Embryonic facial prominence (tissue), 1 donor: ENCODE measurements around the gene OR8B8.
"Not testable (repeated sequence)": the region's sequence is repeated elsewhere in the genome, so short reads cannot be mapped to it uniquely, and the experiment has no call there.

ENCODE experiments used
- DNase-seq: peaks from one replicate; pipeline ENCODE4 v3.0.0-alpha.2; 2016; ENCODE audit errors: extremely low spot score

The OR8B8 gene

GRCh38 chr11:124445646-124446150, at the start of gene OR8B8:
Gene OR8B8, minus strand, starts transcription at chr11:124445696. Its CDS starts 4,611 bp downstream, at chr11:124441085.
- no peak for DNase-seq

DNA sequence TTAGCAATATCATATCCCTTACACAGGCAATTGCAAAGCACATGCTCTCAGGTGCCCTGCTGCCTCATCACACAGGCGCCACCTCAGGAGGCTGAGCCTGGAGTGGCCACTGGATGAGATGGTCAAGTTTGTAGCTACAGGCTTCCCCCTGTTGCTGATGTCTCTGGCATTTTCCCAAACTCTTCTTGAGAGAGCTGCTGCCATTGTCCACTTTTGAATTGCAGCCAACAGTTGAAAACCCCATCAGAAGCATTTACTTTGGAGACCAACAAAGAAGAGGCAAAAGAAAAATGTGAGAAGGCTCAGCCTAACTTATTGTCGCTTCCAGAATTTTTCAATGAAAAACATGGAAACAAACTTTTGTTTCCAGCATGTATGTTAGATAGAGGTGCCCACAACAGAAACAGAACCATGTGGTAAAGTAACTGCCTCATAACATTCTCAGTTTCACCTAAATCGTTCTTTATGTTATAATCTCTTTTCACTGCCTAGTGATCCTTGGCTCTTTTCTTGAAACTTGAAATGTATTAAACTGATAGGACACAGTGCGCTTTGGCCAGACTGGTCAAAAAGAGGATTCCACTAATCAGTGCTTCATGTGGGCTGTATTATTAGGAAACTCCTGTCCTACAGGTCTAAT, 47.6 kb upstream of the OR8B8 start:
- DNase-seq, result no peak

- DNase-seq, result no peak
Measured at GRCh38 chr11:124483422-124483821, 37.9 kb upstream of the OR8B8 start.

DNA sequence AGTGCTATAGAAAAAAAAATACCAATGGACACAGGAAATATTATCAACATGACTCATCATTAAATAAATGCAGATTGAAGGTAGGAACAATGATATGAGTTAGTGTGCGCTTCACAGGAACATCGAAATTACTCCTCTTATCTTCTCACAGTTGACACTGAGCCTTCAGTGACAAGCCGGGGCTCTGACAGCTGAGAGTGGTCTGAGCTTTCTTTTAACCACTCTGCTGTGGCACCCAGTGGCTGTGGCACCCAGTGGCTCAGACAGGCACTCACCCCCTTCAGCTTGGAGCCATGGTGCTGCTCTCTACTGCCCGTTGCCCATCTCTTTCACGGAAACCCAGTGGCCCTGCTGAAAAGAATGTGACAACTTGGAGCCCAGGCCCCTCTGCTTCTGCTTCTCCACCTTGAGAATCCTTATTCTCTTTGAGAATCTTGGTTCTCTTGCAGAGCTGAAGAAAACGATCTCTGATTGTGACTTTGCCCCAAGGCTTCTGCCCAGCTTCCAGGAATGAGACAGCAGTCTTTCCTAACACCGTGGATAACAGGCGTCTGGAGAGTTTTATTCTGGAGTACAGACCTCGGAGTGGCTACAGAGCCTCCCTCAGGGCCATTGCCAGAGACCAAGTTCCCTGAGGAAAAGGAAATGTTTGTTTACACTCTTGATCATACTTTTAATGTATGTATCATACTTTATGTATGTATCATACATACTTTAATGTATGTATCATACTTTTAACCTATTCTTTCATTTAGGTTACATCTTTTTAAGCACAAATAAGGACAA, 37.1 kb upstream of the OR8B8 start:
- no peak for DNase-seq

DNA sequence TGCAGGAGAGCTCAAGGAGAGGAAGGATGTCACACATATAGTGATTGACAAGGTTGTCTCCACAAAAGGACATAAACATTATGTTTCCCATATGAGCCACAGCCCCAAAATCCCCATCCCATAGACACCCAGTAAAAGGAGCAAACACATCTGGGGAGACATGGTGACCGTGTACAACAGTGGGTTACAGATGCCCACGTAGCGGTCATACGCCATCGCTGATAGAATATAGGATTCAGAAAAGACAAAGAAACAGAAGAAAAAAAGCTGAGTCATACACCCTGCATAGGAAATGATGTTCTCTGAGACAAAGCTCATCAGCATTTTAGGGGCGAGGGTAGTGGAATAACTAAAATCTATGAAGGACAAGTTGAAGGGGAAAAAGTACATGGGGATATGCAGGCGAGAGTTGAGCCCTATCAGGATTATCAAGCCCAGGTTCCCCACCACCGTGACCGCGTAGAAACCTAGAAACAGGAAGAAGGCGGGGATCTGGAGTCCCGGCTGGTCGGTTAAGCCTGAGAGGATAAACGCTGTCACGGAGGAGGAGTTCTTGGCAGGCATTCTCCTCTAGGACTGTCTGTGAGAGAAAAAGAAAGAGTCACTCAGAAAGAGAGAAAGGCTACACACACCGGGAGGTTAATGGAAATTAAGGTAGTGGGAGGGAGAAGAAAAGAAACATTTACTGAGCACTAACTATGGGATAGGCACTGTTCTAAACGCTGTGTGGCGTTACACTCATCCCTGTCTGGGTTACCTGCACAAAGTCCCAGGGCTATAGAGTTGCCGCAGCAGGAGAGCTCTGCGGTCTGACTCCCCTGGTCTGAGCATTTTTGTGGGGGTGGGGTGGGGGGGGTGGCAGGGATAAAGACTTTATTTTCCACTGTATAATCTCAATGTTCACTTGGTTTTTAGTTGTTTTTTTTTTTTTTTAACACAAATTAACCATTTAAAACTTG, 36.1 kb upstream of the OR8B8 start:
- no peak for DNase-seq

DNA sequence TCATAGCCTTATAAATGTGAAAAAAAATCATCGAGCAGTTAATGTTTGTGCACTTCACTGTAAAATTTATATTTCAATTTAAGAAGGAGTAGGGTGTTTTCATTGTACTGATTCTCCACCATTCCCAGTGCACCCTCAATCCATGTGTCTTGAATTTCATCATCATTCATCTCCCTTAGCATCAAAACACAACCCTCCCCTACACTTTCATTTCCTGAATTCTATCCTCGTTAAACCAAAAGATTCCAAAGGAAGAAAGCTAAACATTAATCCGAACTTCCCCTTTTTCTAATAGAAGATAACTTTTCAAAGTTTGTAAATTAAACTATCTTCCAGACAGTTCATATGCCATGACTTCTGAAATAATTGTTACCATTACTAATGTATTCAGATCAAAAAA, 34.1 kb upstream of the OR8B8 start:
- no peak for DNase-seq

DNA sequence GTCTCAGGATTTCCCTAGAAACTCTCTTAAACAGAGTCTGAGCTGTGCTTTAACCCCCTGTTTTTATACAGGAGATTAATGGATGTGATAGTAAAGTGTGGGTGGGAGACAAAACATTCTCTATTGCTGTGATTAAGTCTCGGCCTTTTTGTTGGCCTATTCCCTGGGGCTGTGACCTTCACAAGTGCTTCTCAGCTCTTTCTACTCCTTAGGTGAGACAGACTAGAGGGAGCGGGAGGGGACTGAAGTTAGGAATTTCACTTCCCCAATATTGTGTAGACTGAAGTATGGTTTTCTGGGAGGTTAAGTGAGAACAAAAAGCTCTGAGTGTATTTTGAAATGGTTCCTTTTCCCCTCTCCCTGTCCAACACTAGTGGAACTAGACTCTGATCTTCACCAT, 29.8 kb upstream of the OR8B8 start:
- no peak for DNase-seq

- DNase-seq, result no peak
Measured at GRCh38 chr11:124474779-124475178, 29.3 kb upstream of the OR8B8 start.

- DNase-seq, result no peak
Measured at GRCh38 chr11:124474079-124474478, 28.6 kb upstream of the OR8B8 start.

DNA sequence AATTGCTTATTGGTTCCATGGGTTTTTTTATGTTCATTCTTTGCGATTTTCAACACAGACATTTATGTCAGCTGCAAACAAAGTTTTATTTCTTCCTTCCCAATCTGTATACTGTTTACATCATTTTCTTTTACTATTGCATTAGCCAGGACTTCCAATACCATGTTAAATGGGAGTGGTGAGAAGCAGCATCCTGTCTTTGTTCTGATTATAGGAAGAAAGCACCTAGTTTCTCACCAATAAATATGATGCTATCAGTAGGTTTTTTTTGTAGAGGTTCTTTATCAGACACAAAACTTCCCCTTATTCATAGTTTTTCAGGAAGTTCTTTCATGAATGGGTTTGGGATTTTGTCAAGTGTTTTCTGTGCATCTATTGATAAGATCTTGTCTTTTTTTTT, 28.0 kb upstream of the OR8B8 start:
- no peak for DNase-seq

GRCh38 chr11:124470561-124471227, 25.2 kb upstream of the OR8B8 start:
- DNase-seq, result no peak

DNA sequence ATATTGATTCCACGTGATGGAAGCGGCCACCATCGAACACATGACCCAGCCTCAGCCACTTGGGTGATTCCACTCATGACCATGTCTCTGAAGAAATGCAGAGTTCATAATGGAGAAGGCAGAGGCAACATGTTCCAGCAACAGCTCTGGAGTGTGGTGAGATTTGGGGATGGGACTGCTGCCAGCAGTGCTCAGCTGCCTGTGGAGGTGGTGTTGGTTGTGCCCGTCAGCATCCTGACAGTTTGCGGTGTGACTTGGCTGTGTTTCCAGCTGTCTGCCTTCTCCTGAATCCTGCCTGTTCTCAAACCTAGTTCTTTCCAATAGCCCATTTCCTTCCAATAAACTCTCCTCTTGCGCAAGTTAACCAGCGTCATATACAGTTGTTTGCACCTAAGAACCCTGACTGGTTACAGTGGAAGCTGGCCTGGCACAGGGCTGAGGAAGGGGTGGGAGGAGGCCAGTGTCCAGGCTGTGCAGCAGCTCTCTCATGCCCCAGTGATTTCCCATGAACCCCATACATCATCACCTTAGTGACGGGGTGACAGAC, 22.0 kb upstream of the OR8B8 start:
- DNase-seq, result no peak

GRCh38 chr11:124465368-124465767, 19.9 kb upstream of the OR8B8 start:
- no peak for DNase-seq

- DNase-seq, result no peak
Measured at GRCh38 chr11:124463990-124464389, 18.5 kb upstream of the OR8B8 start.

- no peak for DNase-seq
Measured at GRCh38 chr11:124463324-124463723, 17.8 kb upstream of the OR8B8 start.

DNA sequence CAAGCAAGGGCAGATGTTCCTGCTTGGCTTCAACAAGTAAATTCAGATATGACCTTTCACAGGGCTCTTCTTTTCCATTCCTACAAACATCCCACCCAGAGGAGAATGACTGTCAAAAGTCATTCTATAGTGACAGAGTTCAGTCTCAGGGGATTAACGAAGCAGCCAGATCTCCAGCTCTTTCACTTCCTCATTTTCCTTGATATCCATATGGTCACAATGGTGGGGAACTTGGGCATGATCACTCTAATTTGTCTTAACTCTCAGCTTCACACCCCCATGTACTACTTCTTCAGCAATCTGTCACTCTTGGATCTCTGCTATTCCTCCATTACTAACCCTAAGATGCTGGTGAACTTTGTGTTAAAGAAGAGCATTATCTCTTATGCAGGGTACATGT, 15.0 kb upstream of the OR8B8 start:
- DNase-seq, result no peak

- not testable (repeated sequence) for DNase-seq
Measured at GRCh38 chr11:124459379-124459778, 13.9 kb upstream of the OR8B8 start.

- no peak for DNase-seq
Measured at GRCh38 chr11:124454552-124454951, 9.1 kb upstream of the OR8B8 start.

- no peak for DNase-seq
Measured at GRCh38 chr11:124446916-124447315, 1.4 kb upstream of the OR8B8 start.

- no peak for DNase-seq
Measured at GRCh38 chr11:124442847-124443246, 2.6 kb downstream of the OR8B8 start.

- no peak for DNase-seq
Measured at GRCh38 chr11:124442442-124442841, 3.1 kb downstream of the OR8B8 start.
